ENCODE results near the gene MYO3A.
"Not testable (repeated sequence)": the region's sequence is repeated elsewhere in the genome, so short reads cannot be mapped to it uniquely, and the experiment has no call there.

MYO3A gene

DNA sequence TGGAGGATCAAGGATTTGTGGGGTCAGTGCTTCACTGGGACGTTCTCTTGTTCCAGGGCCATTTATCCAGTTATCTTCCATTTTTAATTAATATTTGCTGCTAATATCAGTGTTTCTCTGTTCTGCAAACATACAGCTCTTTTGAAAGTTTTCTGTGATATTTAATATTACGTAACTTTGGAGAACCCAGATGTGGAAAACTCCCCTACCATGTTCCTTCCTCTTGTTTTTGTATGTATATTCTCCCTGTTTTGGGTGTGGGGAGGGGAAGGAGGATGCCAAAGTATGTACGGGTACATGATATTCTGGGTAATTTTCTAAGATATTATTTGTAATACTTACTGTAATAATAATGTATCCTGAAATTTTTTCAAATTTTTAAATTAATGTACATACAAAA, 55.9 kb downstream of the MYO3A start:
- DNase-seq, result no peak

DNA sequence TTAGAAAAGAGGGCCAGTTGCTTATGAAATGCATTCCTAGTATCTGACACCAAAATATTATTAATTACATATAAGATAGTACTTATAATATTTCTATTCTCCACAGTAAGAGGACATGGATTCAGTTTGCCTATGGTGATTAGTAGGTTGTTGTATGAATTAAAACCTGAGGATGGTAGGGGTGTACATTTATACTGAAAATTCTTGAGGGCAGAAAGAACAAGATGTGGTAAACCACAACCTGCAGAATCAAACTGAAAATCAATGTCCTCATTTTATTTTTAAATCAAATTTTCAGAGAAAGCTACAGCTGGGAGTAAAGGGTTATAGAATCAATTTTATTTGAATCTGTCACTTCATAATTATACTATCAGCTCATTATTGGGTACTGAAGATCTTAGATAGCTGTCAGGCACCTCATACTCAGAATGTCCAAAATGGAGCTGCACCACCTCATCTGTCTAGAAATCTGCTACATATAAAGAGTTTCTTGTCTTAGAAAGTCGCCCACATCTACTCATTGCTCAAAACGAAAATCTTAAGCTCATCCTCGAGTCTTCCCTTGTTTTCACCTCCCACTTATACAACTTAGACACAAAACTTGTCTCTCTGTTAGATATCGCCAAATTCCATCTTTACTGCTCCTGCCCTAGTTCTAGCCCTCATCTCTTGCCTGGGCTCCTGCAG, 65.4 kb downstream of the MYO3A start:
- DNase-seq, result no peak

DNA sequence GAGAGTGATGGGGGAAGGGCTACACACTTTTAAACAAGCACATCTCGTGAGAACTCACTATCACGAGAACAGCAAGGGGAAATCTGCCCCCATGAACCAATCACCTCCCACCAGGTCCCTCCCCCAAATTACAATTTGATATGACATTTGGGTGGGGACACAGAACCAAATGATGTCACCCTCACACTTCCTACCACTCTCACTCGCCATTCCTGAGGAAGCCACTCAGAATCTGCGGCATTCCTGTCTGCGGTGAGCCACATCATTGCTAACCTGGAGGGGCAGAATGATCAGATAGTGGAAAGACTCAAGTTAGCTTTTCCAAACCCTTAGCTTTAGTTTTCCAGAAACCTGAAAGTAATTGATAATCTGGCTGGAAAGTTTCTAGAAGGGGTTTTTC, 66.9 kb downstream of the MYO3A start:
- no peak for DNase-seq

DNA sequence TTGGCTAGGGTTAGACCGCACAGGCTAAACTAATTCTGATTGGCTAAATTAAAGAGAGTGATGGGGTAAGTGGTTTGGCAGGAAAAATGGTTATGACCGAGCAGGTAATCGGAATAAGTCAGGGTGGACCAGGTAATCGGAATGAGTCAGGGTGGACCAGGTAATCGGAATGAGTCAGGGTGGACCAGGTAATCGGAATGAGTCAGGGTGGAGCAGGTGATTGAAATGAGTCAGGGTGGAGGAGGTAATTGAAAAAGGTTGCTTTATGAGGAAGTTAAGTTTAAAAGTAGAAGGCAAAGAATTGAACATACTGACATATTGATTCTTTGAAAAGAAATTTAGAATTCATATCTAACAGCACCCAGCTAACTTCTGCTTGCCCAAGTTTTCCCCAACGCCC, 68.4 kb downstream of the MYO3A start:
- DNase-seq, result not testable (repeated sequence)

DNA sequence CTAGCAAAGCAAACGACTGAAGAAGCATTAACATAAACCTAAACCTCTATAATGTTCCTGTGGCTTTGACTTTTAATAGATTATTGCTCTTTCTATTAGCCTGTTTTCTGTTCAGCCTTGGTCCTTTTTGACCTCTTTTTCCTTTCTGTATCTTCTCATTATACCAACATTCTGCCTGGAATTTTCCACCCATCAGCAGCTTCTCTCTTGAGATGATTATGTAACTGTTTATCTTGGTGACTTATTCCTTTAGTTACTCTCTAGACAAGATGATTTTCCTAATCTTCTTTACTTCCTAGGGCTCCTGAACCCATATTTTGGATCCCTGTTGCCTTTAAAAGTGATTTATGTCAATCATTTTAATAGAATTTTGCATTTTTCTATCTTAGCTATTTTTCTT, 81.1 kb downstream of the MYO3A start:
- DNase-seq, result no peak

DNA sequence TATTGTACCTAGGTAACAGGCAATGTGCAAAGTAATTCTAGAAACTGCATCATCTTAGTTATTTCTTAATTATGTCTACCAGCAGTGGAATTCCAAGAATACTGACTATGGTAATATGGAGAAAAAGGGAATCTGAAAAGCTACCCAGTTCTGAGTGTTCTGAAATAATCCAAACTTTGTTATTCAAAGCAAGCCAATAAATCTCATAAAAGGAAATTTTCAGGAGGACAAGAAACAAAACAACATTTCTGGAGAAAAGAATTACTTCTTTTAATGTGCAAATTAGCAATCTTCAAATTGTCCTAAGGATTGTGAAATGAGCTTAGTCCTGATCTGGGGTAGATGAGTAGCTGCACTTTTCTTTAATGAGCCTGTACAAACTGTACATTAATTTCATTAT, 88.8 kb downstream of the MYO3A start:
- DNase-seq, result no peak

DNA sequence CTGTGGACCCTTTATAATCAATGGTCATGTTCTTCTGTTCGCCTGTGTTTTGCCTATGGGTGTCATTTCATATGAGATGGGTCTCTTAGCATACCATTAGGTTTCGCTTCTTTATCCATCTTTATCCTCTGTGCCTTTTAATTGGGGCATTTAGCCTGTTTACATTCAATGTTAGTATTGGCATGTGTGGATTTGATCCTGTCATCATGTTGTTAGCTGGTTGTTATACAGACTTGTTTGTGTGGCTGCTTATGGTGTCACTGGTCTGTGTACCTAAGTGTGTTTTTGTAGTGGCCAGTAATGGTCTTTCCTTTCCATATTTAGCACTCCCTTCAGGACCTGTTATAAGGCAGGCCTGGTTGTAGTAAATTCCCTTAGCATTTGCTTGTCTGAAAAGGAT, 90.3 kb downstream of the MYO3A start:
- DNase-seq, result no peak

DNA sequence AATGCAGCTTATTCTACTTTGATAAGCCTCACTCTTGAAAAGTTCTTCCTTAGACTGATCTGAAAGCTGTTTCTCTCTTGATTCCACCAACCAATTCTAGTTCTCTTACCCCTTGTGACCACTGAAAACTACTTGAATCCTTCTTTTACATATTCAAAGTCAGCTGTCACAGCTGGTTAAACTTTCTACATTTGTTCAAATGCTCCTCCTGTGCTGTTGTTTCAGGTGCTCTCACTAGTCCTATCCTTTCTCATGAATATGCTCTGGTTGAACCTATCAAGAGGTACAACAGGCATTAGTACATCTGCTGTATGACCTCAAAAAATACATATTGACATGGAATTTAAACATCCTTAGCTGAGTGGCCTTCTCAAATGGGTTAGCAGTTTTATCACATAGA, 91.5 kb downstream of the MYO3A start:
- no peak for DNase-seq

DNA sequence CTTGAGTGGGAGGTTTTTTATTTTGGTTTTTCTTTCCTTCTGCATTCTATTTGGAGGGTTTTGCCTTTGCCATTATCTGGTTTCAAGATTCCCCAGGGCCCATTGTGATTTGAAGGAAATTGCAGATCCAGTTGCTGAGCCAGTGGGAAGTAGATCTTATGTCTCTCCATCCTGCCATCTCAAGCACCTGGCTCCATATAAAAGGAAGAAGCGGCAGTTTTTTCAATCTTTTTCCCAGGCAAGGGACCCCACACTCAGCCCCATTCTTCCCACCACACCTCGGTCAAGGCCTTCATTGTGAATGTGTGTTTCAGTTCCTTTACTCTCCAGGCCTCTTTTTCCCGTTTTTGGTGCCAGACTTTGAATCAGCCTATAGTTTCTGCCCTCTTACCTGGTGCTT, 95.8 kb downstream of the MYO3A start:
- DNase-seq, result no peak

DNA sequence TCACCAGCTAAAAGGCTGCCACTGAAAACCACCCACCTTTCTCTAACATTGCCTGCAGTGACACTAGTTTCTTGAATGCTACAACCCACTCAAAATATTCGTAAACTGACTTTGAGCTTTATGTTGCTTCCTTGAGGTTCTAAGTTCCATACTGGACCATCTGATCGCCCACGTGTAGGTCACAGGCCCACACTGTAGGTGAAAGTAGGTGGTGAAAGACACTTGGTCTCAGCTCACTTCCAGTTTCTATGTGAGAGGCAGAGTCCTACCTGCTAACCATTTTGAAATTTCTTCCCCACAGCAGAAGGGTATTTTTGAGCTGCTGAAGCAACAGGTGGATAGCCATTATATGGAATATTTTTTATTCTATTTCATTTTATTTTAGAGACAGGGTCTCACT, 97.3 kb downstream of the MYO3A start:
- DNase-seq, result no peak

DNA sequence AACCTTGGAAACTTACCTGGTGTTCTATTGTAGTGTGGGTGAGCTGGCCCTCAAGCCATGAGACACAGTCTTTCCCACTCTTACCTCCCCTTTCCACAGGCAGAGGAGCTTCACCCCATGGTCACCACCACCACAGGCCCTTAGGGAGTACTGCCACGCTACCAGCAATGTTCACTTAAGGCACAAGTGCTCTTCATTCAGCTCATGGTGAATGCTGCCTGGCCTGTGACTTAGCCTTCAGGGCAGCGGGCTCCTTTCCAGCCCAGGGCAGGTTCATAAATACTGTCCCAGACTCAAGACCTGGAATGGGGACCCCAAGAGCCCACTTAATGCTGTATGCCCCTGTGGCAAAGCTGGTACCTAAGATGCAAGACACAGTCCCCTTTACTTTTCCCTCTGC, 109.4 kb downstream of the MYO3A start:
- DNase-seq, result no peak

DNA sequence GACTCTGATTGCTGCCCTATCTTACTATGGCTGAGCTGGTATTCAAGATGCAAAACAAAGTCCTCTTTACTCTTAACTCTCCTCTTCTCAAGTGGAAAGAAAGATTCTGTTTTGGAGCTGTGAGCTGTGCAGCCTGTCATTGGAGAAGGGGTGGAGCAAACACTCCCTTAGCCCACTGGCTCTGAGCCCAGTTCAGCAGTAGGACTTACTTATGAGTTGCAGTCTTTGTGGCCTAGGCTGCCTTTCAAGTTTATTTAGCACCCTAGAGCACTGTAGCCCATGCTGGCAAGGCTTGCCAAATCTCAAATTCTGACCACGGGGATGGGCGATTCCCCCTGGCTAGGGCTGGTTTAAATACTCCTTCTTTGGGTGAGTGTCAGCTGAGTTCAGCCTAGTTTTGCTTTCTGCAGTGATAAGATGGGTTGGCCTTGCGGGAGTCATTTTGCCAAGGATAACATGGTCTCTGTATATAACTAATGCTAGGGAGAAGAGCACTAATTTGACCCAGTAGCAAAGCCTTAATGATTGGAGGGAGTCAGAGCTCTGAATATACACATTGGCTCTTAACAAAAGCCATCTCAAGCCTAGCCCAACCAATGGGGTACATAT, 110.2 kb downstream of the MYO3A start:
- DNase-seq, result no peak

DNA sequence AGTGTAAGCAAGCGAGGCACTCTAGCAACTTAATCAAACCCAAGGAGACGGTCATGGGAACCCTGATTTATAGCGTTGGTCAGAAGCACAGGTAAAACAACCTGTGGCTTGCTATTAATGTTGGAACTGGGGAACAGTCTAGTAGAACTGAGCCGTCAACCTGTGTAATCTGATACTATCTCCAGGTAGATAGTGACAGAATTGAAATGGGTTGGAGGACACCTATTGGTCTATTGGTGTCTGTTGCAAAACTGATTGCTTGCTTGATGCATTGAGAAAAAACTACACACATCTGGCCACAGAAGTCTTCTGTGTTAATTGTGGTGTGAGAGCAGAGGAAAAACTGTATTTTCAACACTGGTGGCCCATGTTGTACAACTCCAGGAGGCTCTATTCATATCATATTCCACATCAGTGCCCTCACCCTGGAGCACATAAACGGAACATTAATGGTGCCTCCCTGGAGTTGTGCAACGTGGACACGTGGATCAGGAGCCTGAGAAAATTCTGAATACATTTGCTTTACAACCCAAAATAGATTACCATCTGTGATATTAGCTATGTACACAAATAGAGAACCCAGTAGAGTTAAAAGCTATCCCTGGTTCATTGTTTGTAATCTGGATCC, 112.2 kb downstream of the MYO3A start:
- no peak for DNase-seq

DNA sequence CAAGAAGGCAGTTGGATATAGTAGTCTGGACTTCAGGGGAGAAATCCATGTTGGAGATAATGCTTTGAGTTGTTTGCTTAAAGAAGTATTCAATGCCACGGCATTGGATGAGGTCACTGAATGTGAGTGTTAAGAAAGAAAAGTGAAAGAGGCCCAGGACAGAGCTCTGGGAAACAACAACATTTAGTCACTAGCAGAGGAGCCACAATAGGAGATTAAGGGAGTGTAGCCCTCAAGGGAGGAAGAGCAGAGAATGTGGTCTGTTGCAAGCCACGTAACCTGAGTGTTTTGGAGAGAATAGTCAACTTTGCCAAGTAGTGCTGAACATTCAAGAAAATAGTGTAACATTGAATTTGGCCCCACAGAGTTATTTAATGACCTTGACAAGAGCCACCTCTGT, 114.7 kb downstream of the MYO3A start:
- no peak for DNase-seq

DNA sequence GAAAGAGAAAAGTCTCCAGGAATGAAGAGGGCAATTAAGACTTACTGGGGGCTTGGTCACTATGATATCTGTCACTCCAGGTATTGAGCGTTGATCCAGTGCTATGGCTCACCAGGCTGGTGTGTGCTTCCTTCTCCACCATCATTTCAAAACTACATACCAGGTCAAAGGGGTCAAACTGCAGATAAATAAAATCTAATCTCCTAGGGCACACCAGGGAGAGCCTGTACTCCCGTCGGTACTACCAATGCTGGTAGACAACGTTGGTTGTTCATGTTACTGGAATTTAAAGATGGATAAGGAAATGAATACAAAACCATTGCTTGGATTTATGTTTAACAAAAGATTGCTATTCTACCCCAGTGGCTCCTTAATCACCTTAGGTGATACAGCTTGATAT, 118.3 kb downstream of the MYO3A start:
- DNase-seq, result no peak

DNA sequence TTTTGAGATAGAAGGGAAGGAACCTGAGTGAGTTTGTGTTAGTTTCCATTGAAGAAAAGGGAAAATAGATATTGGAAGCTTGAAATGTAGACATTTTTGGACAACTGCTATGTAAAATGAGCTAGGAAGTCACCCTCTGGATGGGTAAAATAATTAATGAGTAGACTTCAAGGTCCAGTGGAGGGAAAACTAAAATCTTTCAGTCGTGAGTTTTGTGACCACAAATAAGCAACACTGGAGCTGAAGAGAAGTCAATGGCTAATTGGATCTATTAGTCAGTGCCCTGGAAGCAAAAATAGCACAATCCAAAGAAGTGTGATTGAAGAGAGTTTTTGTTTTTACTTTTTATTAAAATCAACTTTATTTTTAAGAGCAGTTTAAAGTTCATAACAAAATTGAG, 123.4 kb downstream of the MYO3A start:
- DNase-seq, result no peak

DNA sequence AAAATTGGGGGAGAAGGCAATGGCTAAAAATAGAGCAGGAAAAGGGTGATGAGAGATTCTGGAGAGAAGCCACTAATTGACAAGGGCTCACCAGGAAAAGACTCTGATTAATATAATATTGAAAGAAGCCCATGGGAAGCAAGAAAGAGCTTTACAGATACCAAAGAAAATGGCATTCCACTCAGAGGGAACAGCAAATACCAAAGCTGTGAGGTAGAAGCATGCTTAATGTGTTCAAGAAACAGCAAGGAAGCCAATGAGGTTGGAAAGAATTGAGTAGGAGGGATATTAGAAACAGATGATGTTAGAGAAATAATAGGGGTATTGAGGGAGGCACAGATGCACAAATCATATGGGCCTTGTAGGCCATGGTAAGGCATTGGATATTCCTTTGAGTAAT, 130.1 kb downstream of the MYO3A start:
- no peak for DNase-seq

DNA sequence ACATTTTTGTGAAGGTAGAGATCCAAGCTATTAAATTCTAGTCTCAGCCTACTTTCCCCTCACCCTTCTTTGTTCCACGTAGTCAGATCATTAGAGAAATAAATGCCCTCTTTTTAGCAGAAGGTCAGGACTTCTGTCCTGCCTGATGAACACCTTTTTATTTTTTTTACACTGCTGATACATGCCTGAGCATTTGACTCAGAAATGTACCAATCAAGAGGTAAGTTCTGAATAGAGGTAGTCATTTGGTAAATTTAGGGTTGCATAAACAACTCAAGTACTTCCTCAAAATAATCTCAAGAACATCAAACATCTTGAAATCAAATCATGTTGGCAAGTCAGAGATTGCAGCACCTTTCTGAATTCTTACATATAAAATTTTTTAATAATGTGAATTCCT, 133.7 kb downstream of the MYO3A start:
- no peak for DNase-seq

DNA sequence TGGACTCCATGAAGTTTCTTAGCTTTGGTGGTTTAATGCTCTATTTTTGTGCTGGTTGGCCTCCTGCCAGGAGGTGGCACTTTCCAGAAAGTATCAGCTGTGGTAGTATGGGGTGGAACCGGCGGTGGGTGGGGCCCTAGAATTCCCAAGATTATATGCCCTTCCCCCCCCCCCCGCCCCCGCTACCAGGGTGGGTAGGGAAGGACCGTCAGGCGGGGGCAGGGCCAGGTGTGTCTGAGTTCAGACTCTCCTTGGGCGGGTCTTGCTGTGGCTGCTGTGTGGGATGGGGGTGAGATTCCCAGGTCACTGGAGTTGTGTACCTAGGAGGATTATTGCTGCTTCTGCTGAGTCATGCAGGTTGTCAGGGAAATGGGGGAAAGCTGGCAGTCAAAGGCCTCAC, 146.9 kb downstream of the MYO3A start:
- not testable (repeated sequence) for DNase-seq

DNA sequence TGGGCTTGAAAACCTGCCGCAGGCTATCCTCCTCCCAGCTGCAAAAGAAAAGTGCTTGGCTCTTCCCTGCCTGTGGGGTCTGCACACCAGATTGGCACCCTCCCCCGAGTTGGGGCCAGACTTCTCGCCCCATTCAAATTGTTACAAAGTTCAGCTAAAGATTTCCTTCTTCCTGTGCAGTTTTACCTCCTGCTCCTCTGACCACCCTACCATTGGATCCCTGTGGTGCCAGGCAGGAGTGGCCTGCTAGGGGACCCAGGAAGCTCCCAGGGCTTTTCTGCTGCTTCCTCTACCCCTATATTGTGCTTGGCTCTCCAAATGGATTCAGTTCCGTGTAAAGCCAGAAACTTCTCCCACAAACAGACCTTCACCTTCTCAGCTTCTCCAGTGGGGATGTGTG, 147.4 kb downstream of the MYO3A start:
- DNase-seq, result no peak

DNA sequence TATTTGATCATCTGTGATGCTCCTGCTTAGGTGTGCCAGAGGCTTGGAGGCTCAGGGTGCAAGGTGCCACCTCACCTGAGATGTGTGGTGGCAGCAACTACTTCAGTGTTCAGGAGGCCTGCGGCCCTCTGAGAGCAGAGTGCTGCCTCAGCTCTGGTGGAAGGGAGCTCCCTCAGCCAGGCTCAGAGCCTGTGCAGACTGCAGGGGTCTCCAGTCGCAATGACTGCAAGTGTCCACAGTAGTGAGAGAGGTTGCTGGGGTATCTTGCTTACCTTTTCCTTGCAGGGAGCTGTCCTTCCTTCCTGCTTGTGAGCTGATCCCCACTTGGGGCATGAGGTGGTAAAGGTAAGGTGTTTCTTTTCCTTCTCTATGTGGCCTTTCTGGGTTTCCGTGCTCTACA, 151.5 kb downstream of the MYO3A start:
- no peak for DNase-seq

DNA sequence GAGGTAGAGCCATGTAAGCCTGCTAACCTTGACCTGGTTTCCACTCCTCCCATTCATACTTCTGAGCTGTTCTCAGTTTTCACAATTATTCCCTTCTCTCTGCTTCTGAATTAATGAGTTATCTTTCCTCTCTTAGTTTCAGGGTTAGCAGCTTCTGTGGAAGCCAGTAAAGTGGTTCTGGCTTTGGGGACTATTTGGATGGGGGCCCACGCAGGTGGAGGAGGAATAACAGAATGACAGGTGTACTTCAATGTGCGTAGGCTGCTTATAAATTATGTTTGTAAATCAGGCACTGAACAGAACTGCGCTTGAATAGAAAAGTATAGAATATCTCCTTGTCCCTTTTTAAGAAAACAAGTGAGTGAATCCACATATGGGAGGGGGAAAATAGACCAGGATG, 153.6 kb downstream of the MYO3A start:
- no peak for DNase-seq

DNA sequence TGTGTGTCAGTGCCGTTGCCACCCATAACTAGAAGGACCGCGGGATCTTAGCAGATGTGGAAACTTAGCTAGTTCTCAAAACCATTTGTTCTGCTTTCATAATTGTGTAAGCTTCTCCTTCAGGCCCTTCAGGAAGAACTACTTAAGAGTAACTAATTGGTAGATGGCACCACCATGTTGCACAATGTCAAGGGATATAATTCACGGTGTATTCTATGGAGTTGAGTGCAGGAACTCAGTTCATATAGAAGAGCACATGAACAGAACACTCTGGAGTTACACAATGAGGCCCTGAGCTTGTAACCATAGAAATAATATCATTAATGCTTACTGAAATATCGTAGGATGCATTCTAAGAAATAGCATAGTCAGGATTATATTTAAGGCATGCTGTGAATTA, 156.0 kb downstream of the MYO3A start:
- no peak for DNase-seq

DNA sequence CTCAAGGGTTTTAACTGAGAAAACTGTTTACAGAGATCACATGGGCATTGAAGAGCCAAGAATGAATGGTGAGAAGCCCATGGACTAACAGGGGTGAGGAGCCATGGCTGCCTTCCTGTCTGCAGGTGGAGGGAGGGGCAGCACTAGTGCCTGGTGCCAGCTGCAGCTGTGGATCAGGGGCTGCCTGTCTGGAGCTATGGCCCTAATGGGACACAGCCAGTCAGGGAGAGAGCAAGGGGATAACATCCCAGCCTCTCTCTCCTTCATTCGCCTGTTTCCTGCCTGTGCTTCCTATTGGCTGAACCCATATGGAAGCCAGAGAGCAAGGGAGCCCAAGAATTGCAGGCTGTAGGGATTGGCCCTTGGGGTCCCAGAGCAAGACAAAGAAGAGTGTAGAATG, 156.7 kb downstream of the MYO3A start:
- no peak for DNase-seq

DNA sequence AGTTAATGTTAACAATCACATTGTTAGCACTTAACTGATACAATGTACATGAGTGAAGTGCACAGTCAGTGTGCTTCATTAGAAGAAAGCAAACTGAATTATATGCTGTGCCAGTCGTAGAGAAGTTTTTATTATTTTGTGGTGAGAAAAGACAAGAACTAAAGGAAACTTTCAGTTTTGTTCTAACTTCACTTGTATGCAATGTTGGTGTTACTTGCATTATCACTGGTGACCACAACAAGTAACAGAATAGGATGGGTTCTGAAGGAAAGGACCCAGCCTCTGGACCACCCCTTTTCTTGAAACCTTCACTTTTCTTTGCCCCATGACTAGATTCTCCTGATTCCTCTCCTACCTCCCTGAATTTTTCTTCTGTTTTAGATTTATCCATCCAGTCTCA, 159.2 kb downstream of the MYO3A start:
- no peak for DNase-seq

All from NK-92 treated with Interleukin-12 subunit alpha and Interleukin-12 subunit beta, amount 100 ng/mL, for 24 hours (cell line).